ENCODE measurements around the gene KCNMA1. TPM values are rescaled to one million over a fixed set of nuclear protein-coding genes. Genes with fewer than 3 reads are reported as not detected.

KCNMA1 gene
- total RNA-seq, 2 experiments from 2014 or later: not detected

DNA sequence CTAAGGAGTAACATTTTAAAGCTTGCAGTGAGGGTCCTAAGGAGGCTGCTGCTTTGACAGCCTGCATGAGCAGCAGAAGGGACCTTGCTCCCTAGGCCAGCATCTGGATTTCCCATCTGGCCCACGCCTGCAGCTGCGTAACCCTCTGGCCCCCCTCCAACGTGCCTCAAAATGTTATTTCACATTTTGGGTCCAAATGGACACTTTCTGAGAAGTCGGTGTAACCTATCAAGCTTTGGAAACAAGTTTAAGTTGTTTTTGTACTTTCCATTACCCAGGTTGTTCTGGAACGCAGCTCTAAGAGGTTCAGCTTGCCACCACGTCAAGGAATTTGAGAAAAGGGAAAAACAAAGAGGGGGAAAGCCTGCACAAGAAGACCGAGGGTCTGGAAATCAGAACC is 338.3 kb downstream of the KCNMA1 start:
- H3K27me3 Mint-ChIP-seq: peaks cover 3% of the 10 kb centered on the region
- H3K4me1 Mint-ChIP-seq (ENCODE audit: low read depth): no peaks in the 10 kb centered on the region
- no peak overlapping the region for H3K27ac Mint-ChIP-seq
- ChIA-PET POLR2A (no interaction called here), CTCF (no interaction called here)
- H3K4me3 Mint-ChIP-seq: no peak overlapping the region
- H3K9me3 Mint-ChIP-seq: peaks cover 8% of the 10 kb centered on the region
- no peak for DNase-seq
- intact Hi-C loops (cut with micrococcal nuclease): no loop called here
- H3K36me3 Mint-ChIP-seq: no peaks in the 10 kb centered on the region

- DNase-seq: no peak
- Mint-ChIP-seq H3K9me3 (peaks cover 2% of the 10 kb centered on the region), H3K36me3 (no peaks in the 10 kb centered on the region), H3K4me3 (no peak overlapping the region), H3K4me1 (ENCODE audit: low read depth) (no peaks in the 10 kb centered on the region), H3K27ac (no peak overlapping the region), H3K27me3 (no peaks in the 10 kb centered on the region)
- POLR2A ChIA-PET: no interaction called here
- CTCF ChIA-PET: no interaction called here
- intact Hi-C loops (cut with micrococcal nuclease): no loop called here
These were observed 340.2 kb downstream of the KCNMA1 start for GRCh38 chr10:77297393-77297739.

DNA sequence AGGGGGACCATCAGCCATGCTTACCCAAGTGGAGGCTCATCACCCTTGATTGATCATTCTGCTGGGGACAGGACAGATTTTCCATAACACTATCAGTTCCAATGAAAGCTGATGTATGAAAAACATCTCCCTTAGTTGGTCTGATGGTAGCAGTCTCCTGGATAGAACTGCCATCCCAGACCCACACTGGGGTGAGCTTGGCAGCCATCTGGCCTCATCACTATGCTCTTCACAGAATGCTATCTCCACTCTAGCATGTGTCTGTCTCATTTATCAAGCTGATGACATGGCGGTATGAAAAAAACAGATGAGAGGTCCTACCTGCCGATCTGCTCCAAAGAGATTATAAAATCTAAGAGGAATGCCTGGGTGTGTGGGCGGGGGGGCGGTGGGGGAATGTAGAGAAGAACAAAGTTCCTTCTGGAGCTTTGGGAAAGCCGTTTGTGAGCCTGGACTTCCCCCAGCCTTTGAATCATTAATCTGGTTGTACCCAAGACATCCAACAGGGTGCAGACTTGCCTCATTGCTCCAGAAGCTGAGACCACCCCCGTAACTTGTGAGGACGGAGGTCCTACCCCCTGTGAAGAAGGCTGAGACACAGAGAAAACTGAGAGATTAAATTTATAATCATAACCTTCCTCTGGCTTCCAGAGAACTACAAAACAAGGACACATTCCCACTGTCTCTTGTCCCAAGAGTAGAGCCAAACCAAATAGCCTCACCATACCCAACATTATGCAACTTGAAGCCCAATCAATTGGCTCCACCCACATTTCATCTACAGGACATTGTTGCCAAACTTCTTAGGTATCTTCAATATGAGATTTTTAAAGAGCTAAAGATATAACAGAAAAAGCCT is 340.8 kb downstream of the KCNMA1 start:
- no peaks in the 10 kb centered on the region for H3K36me3 Mint-ChIP-seq
- DNase-seq: no peak
- H3K4me1 Mint-ChIP-seq (ENCODE audit: low read depth): no peaks in the 10 kb centered on the region
- no peaks in the 10 kb centered on the region for H3K27me3 Mint-ChIP-seq
- POLR2A ChIA-PET: no interaction called here
- H3K27ac Mint-ChIP-seq: no peak overlapping the region
- H3K9me3 Mint-ChIP-seq: no peaks in the 10 kb centered on the region
- CTCF ChIA-PET: no interaction called here
- no peak overlapping the region for H3K4me3 Mint-ChIP-seq
- intact Hi-C loops (cut with micrococcal nuclease): no loop called here

GRCh38 chr10:77293773-77294172 is 343.8 kb downstream of the KCNMA1 start:
- Mint-ChIP-seq H3K4me1 (ENCODE audit: low read depth) (no peaks in the 10 kb centered on the region), H3K9me3 (no peaks in the 10 kb centered on the region), H3K36me3 (no peaks in the 10 kb centered on the region), H3K4me3 (no peak overlapping the region), H3K27me3 (peaks cover 6% of the 10 kb centered on the region), H3K27ac (no peak overlapping the region)
- DNase-seq: no peak
- ChIA-PET CTCF (no interaction called here), POLR2A (no interaction called here)
- intact Hi-C loops (cut with micrococcal nuclease): no loop called here

DNA sequence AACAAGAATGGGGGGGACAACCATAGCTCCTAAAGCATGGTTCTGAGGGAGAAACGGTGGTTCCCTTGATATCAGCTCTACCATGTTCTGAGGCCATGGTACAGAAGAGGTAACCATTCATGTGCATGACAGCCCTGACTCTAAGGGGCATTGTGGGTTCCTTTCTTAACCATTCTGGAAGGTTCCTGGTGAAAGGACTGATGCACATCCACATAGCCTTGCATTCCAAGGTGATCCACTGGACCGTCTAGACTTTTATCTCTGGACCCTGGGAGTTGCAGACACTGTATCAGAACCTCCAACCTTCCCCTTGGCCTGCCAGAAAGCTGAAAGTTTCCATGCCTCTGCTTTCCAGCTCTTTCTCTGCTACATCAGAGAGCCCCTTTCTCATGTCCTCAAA is 344.3 kb downstream of the KCNMA1 start:
- Mint-ChIP-seq H3K9me3 (no peaks in the 10 kb centered on the region), H3K27ac (no peak overlapping the region), H3K27me3 (peaks cover 6% of the 10 kb centered on the region), H3K4me3 (no peak overlapping the region), H3K36me3 (no peaks in the 10 kb centered on the region), H3K4me1 (ENCODE audit: low read depth) (no peaks in the 10 kb centered on the region)
- ChIA-PET CTCF (no interaction called here), POLR2A (no interaction called here)
- intact Hi-C loops (cut with micrococcal nuclease): no loop called here
- DNase-seq: no peak

DNA sequence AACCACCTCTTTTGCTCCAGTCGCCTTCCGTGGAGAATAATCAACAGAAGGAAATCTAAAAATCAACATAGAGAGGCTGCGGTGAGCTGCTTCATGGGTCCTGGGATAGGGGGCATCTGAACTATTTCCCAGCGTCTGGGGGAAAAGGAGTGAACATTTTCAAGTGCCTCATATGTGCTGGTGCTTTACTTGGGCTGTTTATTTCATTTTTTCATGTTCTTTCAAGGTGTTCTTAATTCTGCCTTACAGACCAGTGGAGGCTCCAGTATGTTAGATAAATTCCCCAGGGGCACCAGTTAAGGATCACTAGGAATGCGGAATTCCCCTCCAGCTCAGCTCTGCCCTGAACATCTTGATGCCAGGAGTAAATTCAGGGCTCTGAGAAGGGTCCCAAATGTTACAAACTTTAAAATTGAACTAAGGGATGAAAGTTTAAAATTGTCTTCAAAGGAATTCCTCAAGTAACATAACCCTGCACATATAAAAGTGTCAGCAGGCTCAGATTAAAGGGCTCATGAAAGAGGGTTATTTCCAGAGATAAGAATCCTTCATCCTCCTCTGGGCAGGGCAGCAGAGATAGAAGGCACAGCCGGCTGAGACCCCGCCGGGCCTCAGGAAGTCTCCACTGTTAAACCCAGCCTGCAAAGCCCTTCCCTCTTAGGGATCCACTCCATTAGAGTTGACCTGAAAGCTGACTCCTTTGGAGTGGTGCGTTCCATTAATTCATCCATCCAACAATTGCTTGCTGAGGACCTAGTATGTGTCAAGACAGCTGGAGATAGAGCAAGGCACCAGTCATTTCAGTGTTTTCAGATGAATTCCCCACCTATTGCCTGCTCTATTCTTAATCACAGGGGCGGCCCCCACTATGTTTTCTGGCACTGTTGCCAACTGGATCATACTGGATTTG is 345.8 kb downstream of the KCNMA1 start:
- intact Hi-C loops (cut with micrococcal nuclease): no loop called here
- H3K4me3 Mint-ChIP-seq: no peak overlapping the region
- no peaks in the 10 kb centered on the region for H3K9me3 Mint-ChIP-seq
- H3K4me1 Mint-ChIP-seq (ENCODE audit: low read depth): no peaks in the 10 kb centered on the region
- no peaks in the 10 kb centered on the region for H3K36me3 Mint-ChIP-seq
- CTCF ChIA-PET: no interaction called here
- POLR2A ChIA-PET: no interaction called here
- no peak overlapping the region for H3K27ac Mint-ChIP-seq
- H3K27me3 Mint-ChIP-seq: peaks cover 6% of the 10 kb centered on the region
- DNase-seq: no peak

- H3K9me3 Mint-ChIP-seq: no peaks in the 10 kb centered on the region
- CTCF ChIA-PET: no interaction called here
- intact Hi-C loops (cut with micrococcal nuclease): no loop called here
- no peaks in the 10 kb centered on the region for H3K4me1 Mint-ChIP-seq (ENCODE audit: low read depth)
- H3K27ac Mint-ChIP-seq: no peak overlapping the region
- H3K36me3 Mint-ChIP-seq: no peaks in the 10 kb centered on the region
- DNase-seq: no peak
- POLR2A ChIA-PET: no interaction called here
- no peak overlapping the region for H3K4me3 Mint-ChIP-seq
- peaks cover 6% of the 10 kb centered on the region for H3K27me3 Mint-ChIP-seq
These were observed 347.0 kb downstream of the KCNMA1 start for GRCh38 chr10:77290528-77291155.

DNA sequence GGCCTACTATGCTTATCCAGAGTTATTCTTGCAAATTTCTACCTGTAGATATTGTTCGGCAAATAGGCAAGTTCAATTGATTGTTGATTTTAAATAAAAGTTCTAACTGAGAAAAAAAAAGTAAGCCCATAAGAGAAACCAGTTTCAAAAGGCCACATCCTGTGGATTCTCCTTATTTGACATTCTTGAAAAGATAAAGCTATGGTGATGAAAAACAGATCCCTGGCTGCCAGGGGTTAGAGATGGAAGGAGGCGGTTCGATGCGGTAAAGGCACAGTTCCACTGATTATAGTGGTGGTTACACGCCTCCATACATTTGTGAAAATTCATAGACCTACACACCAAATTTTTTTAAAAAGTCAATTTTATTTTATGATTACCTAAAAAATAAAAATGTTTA is 347.8 kb downstream of the KCNMA1 start:
- no peak overlapping the region for H3K4me3 Mint-ChIP-seq
- no peak overlapping the region for H3K27ac Mint-ChIP-seq
- POLR2A ChIA-PET: no interaction called here
- peaks cover 6% of the 10 kb centered on the region for H3K27me3 Mint-ChIP-seq
- no peaks in the 10 kb centered on the region for H3K36me3 Mint-ChIP-seq
- intact Hi-C loops (cut with micrococcal nuclease): no loop called here
- CTCF ChIA-PET: no interaction called here
- DNase-seq: no peak
- H3K9me3 Mint-ChIP-seq: no peaks in the 10 kb centered on the region
- no peaks in the 10 kb centered on the region for H3K4me1 Mint-ChIP-seq (ENCODE audit: low read depth)

GRCh38 chr10:77289027-77289501 is 348.5 kb downstream of the KCNMA1 start:
- H3K27me3 Mint-ChIP-seq: peaks cover 6% of the 10 kb centered on the region
- no peak for DNase-seq
- H3K27ac Mint-ChIP-seq: no peak overlapping the region
- no peak overlapping the region for H3K4me3 Mint-ChIP-seq
- intact Hi-C loops (cut with micrococcal nuclease): no loop called here
- H3K9me3 Mint-ChIP-seq: no peaks in the 10 kb centered on the region
- no peaks in the 10 kb centered on the region for H3K36me3 Mint-ChIP-seq
- CTCF ChIA-PET: no interaction called here
- no peaks in the 10 kb centered on the region for H3K4me1 Mint-ChIP-seq (ENCODE audit: low read depth)
- POLR2A ChIA-PET: no interaction called here

- CTCF ChIA-PET: no interaction called here
- H3K36me3 Mint-ChIP-seq: no peaks in the 10 kb centered on the region
- no peaks in the 10 kb centered on the region for H3K4me1 Mint-ChIP-seq (ENCODE audit: low read depth)
- intact Hi-C loops (cut with micrococcal nuclease): no loop called here
- no peak overlapping the region for H3K27ac Mint-ChIP-seq
- no peak overlapping the region for H3K4me3 Mint-ChIP-seq
- H3K27me3 Mint-ChIP-seq: peaks cover 6% of the 10 kb centered on the region
- no peaks in the 10 kb centered on the region for H3K9me3 Mint-ChIP-seq
- POLR2A ChIA-PET: no interaction called here
- DNase-seq: no peak
These were observed 349.9 kb downstream of the KCNMA1 start for GRCh38 chr10:77287647-77288120.

DNA sequence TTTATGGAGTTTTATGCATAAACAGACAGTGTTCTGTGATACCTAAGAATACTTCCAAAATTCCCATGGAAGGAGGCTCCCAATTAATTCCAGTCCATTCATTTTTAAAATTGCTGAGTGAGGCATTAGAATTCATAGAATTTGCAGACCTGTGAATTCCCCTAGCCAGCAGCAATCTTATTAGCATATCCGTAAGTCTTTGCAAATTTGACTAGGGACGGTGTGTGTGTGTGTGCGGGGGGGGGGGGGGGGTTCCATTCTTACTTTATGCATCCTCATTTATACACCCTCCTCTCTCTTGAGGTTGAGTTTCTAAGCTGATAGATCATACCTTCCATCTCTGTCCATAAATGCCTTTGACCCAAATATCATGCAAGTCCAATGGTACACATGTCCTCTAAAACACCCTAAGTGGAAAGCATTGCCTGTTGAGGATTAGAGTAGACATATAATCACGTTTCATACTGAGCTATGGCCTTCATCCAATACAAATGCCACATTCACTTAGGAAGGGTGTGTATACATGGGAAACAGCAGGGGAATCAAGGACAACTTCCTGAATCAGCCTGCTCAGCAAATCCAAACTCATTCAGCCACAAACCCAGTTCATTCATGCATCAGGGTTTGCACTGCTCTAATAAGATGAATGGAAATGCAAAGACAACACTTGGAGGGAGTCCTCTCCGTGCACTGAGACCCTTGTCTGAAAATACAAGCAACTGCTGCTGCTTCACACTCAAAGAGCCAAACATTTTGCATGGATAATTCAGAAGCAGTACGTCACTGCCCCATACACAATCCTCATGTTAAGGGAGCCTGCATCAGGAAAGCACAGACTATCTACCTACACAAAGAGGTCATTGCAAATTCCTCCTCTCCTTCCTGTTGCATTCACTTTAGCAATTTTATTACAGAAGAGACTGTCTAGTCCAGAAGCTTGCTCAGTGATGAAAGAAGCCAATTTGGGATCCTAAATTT is 350.8 kb downstream of the KCNMA1 start:
- H3K9me3 Mint-ChIP-seq: no peaks in the 10 kb centered on the region
- no peak for DNase-seq
- ChIA-PET CTCF (no interaction called here), POLR2A (no interaction called here)
- intact Hi-C loops (cut with micrococcal nuclease): no loop called here
- no peak overlapping the region for H3K4me3 Mint-ChIP-seq
- H3K27ac Mint-ChIP-seq: no peak overlapping the region
- no peaks in the 10 kb centered on the region for H3K4me1 Mint-ChIP-seq (ENCODE audit: low read depth)
- no peaks in the 10 kb centered on the region for H3K36me3 Mint-ChIP-seq
- peaks cover 6% of the 10 kb centered on the region for H3K27me3 Mint-ChIP-seq

All from activated CD4-positive, alpha-beta memory T cell treated with anti-CD3 and anti-CD28 coated beads for 36 hours (primary cell).